ENCODE data around the gene KRT37. TPM values are rescaled to one million over a fixed set of nuclear protein-coding genes. Genes with fewer than 3 reads are reported as not detected.

Gene KRT37
- total RNA-seq, 1 donor from 2014 or later, result not detected

GRCh38 chr17:41440531-41441033, 16.2 kb upstream of the KRT37 start, which contains the start of gene KRT38:
KRT38 (minus strand) TSS chr17:41440983; CDS start chr17:41440921, 62 bp downstream.
- Mint-ChIP-seq H3K4me1 (ENCODE audit: low read depth) (no peaks in the 10 kb centered on the region), H3K36me3 (ENCODE audit: low read depth) (no peaks in the 10 kb centered on the region)

GRCh38 chr17:41439375-41439774, 15.0 kb upstream of the KRT37 start:
- Mint-ChIP-seq H3K4me1 (ENCODE audit: low read depth) (no peaks in the 10 kb centered on the region), H3K4me3 (ENCODE audit: unreplicated experiment) (no peak overlapping the region), H3K36me3 (ENCODE audit: low read depth) (no peaks in the 10 kb centered on the region), H3K27ac (ENCODE audit: unreplicated experiment) (no peak overlapping the region), H3K27me3 (ENCODE audit: low read depth) (peaks cover 23% of the 10 kb centered on the region), H3K9me3 (ENCODE audit: low read depth) (peaks cover 3% of the 10 kb centered on the region)
- DNase-seq (ENCODE audit: low spot score), result no peak
- TF ChIP-seq CTCF (IDR thresholded peaks at IDR 0.05), result no peak

More at GRCh38 chr17:41440531-41441033, 16.2 kb upstream of the KRT37 start, which contains the start of gene KRT38:
- DNase-seq (ENCODE audit: low spot score), result no peak
- Mint-ChIP-seq H3K9me3 (ENCODE audit: low read depth) (peaks cover 3% of the 10 kb centered on the region), H3K27me3 (ENCODE audit: low read depth) (peaks cover 25% of the 10 kb centered on the region), H3K4me3 (ENCODE audit: unreplicated experiment) (no peak within 1 kb of the TSS), H3K27ac (ENCODE audit: unreplicated experiment) (no peak within 1 kb of the TSS)
- TF ChIP-seq CTCF (IDR thresholded peaks at IDR 0.05), result no peak

- Mint-ChIP-seq H3K36me3 (ENCODE audit: low read depth) (no peaks in the 10 kb centered on the region), H3K27me3 (ENCODE audit: low read depth) (peaks cover 17% of the 10 kb centered on the region), H3K4me1 (ENCODE audit: low read depth) (no peaks in the 10 kb centered on the region), H3K27ac (ENCODE audit: unreplicated experiment) (no peak overlapping the region), H3K9me3 (ENCODE audit: low read depth) (no peaks in the 10 kb centered on the region), H3K4me3 (ENCODE audit: unreplicated experiment) (no peak overlapping the region)
- no peak for TF ChIP-seq CTCF (IDR thresholded peaks at IDR 0.05)
- no peak for DNase-seq (ENCODE audit: low spot score)
Measured at GRCh38 chr17:41437769-41438168, 13.4 kb upstream of the KRT37 start.

- DNase-seq (ENCODE audit: low spot score), result no peak
- Mint-ChIP-seq H3K9me3 (ENCODE audit: low read depth) (no peaks in the 10 kb centered on the region), H3K27me3 (ENCODE audit: low read depth) (peaks cover 14% of the 10 kb centered on the region), H3K4me1 (ENCODE audit: low read depth) (no peaks in the 10 kb centered on the region), H3K36me3 (ENCODE audit: low read depth) (no peaks in the 10 kb centered on the region), H3K4me3 (ENCODE audit: unreplicated experiment) (no peak overlapping the region), H3K27ac (ENCODE audit: unreplicated experiment) (no peak overlapping the region)
- TF ChIP-seq CTCF (IDR thresholded peaks at IDR 0.05), result no peak
Measured at GRCh38 chr17:41437254-41437653, 12.9 kb upstream of the KRT37 start.

- no peak for DNase-seq (ENCODE audit: low spot score)
- no peaks in the 10 kb centered on the region for H3K4me1 Mint-ChIP-seq (ENCODE audit: low read depth)
- H3K27me3 Mint-ChIP-seq (ENCODE audit: low read depth), result peaks cover 9% of the 10 kb centered on the region
- H3K27ac Mint-ChIP-seq (ENCODE audit: unreplicated experiment), result no peak overlapping the region
- no peak overlapping the region for H3K4me3 Mint-ChIP-seq (ENCODE audit: unreplicated experiment)
- H3K36me3 Mint-ChIP-seq (ENCODE audit: low read depth), result no peaks in the 10 kb centered on the region
- TF ChIP-seq CTCF (IDR thresholded peaks at IDR 0.05), result no peak
- no peaks in the 10 kb centered on the region for H3K9me3 Mint-ChIP-seq (ENCODE audit: low read depth)
Measured at GRCh38 chr17:41434415-41434814, 10.0 kb upstream of the KRT37 start.

Data from chondrocyte (in vitro differentiated cells).